ENCODE data around the gene CABP7.

The CABP7 gene

GRCh38 chr22:29780748-29781676, 61.2 kb downstream of the CABP7 start:
- Histone ChIP-seq H3K4me1 (ENCODE audit: insufficient read depth, insufficient read length) (peaks cover 12% of the 10 kb centered on the region), H3K4me3 (ENCODE audit: insufficient read length, low read depth) (no peak overlapping the region), H3K9ac (ENCODE audit: insufficient read length, low read depth) (peak overlapping the region; percentile 36), H3K36me3 (ENCODE audit: insufficient read depth, insufficient read length, low read length) (peaks cover under 1% of the 10 kb centered on the region), H3K9me3 (ENCODE audit: insufficient read depth, low read length) (no peaks in the 10 kb centered on the region), H3K27me3 (ENCODE audit: insufficient read depth, insufficient read length) (no peaks in the 10 kb centered on the region)
- no peak for DNase-seq (ENCODE audit: low read depth, low spot score)
- TF ChIP-seq SUZ12 (IDR thresholded peaks at IDR 0.05; ENCODE audit: extremely low read depth, insufficient read depth, insufficient read length) (no peak), ZNF274 (IDR thresholded peaks at IDR 0.05; ENCODE audit: low read depth, low read length) (no peak), YY1 (IDR thresholded peaks at IDR 0.05; ENCODE audit: insufficient read depth, insufficient read length) (no peak)

All from NT2/D1 (cell line).